ENCODE results near the gene SUN1.
A peak's percentile ranks its signal among the peaks of the same experiment; 100 is the strongest.
"Not testable (repeated sequence)": the region's sequence is repeated elsewhere in the genome, so short reads cannot be mapped to it uniquely, and the experiment has no call there.

SUN1 gene

DNA sequence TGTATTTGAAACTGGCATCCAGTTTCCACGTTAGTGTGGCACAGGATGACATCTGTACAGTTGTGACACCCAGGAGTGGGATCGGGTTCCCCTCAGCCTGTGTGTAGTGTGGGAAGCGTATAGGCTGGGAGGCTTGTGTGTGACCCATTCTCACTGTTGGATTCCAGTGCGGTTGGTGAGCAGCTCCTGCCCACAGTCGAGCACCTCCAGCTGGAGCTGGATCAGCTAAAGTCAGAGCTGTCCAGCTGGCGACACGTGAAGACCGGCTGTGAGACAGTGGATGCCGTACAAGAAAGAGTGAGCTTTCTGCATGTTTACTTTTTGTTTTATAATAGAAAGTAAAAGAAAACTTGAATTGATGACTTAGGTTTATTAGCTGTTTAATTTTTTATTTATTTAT, 25.4 kb downstream of the SUN1 start:
- DNase-seq (ENCODE audit: low read depth), result no peak

DNA sequence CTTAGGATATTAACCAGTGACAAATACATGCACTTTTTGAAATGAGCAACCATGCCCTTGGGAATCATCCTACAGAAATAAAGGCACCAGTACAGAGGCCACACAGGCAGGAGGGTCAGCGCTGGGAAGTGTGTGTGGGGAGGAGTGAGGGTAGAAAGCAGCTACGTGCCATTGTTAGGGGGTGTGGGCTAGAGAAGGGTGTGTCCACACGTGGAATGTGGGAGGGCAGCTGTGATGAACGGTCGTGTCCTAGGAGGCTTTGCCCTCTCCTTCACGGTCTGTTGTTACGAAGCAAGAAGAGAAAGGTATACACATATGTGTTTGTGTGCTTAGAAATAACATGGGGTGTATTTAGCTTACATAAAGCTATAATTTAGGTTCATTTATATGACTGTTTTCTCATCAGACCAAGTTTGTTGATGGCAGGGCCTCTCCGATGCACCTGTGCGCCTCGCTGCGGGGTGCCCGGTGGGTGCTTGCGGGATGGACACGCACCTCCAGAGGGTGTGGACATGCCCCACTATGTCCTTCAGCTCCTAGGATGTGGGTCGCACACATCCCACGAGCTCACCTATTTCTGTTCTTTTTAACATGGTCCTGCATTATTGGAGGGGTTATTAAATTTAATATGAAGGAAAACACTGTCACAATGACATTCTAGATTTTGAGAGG, 27.2 kb downstream of the SUN1 start:
- no peak for DNase-seq (ENCODE audit: low read depth)

DNA sequence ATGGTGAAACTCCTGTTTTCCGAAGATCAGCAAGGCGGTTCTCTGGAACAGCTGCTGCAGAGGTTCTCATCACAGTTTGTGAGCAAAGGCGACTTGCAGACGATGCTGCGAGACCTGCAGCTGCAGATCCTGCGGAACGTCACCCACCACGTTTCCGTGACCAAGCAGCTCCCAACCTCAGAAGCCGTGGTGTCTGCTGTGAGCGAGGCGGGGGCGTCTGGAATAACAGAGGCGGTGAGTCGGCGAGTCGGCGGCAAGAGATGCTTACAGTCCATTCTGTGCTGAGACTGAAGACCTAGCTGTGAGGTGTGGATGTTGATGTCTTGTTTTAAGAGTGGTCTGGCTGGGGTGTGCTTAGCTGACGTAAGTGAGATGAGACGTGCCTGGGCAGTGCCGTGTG, 27.9 kb downstream of the SUN1 start:
- no peak for DNase-seq (ENCODE audit: low read depth)

DNA sequence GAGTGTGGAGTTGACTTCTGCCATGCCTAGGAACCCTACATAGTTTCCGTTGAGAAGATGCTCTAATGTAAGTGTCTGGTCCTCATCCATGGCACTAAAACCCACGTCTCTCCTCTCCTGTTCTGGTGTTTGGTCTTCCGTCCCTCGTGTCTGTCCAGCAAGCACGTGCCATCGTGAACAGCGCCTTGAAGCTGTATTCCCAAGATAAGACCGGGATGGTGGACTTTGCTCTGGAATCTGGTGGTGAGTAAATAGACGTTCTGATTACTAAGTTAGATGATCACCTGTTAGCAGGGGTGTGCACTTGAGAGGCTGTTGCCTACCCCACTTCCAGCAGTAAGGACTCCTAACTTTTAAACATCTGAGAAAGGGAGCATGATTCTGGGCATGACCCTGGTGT, 28.9 kb downstream of the SUN1 start:
- no peak for DNase-seq (ENCODE audit: low read depth)

DNA sequence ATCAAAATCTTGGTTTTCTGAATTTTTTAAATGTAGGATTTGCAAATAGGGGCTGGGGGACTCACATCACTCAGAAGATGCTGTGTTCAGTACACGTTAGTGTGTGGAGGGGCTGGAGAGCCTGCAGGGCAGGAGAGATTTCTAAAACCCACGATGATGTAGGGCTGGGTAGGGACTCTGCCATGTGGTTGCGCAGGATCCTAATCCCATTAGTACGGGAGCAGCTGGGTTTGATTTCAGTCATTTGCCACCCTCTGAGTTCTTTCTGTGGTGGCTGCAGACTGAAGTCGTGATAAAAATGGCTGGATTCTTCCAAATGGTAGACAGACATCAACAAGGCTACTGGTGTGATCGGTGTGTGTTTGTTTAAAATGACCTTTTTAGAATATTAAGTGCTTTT, 29.9 kb downstream of the SUN1 start:
- no peak for DNase-seq (ENCODE audit: low read depth)

DNA sequence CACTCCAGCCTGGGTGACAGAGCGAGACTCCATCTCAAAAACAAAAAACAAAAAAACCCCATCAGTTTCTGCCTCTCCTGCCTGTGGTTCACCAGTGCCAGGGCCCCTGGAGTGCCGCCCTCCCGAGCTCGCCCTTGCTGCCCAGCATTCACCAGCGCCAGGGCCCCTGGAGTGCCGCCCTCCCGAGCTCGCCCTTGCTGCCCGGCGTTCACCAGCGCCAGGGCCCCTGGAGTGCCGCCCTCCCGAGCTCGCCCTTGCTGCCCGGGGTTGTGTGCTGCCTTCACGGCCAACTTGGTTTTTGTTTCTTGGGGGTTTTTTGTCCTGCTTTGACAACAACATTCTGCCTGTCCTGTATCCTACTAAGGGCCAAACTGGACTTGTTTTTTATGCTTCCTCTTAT, 30.8 kb downstream of the SUN1 start:
- DNase-seq (ENCODE audit: low read depth), result no peak

DNA sequence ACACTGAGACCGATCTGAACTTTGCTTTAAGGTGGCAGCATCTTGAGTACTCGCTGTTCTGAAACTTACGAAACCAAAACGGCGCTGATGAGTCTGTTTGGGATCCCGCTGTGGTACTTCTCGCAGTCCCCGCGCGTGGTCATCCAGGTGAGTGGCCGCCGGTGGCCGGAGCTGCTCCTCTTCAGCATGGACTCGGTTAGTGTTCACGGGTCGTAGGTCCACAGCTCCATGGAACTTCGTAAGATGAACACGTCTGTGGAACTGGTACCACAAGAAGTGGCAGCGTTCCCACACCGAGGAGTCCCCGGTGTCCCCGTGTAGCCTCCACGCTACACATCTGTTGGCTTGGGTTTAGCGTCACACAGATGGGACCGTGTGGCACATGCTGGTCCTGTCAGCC, 33.6 kb downstream of the SUN1 start:
- DNase-seq (ENCODE audit: low read depth), result no peak

DNA sequence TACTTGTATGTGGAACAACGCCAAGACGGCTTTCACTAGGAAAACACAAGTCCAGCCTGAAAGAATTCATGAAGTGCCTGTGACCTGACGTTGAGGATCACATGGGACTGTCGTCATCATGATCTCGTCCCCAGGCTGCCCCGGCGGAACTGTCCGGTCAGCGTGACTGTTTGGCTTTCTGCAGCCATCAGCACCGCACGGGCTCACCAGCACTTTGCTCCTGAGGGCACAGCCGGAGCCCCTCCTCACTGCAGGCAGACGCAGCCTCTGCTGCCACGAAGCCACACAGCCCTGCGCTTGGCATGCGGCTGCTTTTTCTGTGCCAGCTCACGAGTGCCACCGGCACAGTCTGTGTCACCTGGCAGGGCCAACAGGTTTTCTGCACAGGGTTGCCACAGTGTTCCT, 34.7 kb downstream of the SUN1 start:
- no peak for DNase-seq (ENCODE audit: low read depth)

DNA sequence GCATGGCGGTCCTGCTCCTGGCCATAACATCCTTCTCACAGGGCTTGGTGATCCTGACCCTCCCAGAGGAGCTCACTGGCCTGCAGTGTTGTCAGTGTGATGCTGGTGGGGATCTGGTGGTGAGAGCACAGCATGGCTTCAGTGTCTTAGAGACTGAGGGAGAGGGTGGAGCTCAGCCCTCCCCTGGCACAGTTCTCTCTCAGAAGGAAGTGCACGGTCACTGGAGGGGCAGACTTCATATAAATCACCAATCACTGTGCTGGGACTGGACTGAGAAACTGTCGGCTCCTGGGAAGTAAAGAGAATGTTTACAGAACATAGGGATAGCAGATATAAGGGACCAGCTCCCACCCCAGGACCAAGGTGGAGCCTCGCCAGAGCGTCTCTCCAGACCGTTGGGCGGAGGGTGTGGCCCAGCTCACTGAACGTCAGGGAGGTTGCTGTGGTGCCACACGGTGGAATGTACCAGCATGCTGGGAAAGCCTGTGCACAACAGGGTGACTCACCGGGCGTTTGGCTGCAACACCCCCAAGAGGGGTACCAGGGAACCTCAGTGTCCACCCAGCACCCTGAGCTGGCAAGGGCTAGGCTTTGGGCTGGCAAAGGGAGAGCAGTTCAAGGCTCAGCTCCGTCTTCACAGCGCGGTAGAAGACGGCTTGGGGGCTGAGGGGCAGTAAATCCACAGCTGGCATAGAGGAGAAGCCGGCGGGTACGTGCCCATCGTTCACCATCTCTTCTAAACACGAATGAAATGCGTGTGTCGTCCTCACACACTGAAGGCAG, 35.3 kb downstream of the SUN1 start:
- DNase-seq (ENCODE audit: low read depth), result no peak

DNA sequence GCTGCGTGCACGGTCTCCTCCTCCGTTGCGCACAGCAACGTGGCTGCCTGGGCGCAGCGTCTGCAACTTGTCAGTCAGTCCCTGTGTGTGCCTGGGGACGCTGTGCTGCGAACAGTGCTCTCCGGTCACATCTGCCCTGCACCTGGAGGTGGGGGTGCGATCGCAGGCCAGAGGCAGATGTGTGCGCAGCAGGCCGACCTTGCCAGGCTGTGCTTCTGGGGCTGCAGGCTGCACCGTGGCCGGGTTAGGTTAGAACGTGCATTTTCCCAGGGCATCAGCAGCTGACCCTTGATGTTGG, 35.9 kb downstream of the SUN1 start:
- no peak for DNase-seq (ENCODE audit: low read depth)

DNA sequence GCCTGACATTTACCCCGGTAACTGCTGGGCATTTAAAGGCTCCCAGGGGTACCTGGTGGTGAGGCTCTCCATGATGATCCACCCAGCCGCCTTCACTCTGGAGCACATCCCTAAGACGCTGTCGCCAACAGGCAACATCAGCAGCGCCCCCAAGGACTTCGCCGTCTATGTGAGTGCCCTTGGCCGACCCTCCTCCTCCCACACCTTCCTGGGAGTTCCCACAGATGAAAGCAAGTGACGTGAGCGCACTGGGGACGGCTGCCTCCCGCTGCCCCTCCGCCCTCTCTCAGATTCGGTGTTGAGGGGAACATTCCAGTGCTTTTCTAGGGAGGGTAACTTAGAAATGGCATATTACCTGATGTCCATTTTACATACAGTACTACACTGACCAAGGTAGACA, 37.1 kb downstream of the SUN1 start:
- no peak for DNase-seq (ENCODE audit: low read depth)

DNA sequence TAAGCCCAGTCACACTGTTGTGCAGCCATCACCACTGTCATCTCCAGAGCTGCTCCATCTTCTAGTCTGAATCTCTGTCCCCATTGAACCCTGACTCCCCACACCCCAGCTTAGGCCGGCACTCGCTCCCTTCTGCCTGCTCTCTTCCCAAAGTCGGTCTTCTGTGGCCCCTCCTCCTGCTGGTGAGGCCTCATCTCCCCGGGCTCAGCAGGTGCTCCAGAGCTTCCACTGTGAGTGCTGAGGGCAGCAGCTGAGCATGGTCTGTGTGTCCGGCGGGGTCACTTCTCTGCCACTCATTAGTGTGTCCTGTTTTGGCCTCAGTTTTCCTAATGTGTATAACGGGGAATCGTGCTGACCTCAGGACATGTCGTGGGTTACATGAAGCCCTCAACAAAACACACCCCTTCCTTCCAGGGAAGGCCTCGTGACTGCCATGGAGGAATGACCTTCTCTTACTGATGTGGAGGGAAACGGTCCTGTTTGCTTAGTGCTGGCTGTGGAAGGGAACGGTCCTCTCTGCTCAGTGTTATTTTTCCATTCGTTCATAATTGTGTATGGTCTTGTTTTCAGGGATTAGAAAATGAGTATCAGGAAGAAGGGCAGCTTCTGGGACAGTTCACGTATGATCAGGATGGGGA, 39.7 kb downstream of the SUN1 start:
- DNase-seq (ENCODE audit: low read depth), result no peak

DNA sequence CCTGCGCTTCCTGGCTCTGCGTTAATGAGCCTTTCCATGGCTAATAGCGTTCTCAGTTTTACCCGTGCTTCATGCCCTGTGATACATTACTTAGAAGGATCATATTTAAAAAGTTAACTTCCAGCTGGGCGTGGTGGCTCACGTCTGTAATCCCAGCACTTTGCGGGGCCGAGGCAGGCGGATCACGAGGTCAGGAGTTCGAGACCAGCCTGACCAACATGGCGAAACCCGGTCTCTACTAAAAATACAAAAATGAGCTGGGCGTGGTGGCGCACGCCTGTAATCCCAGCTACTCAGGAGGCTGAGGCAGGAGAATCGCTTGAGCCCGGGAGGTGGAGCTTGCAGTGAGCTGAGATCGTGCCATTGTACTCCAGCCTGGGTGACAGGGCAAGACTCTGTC, 40.4 kb downstream of the SUN1 start:
- DNase-seq (ENCODE audit: low read depth), result not testable (repeated sequence)

DNA sequence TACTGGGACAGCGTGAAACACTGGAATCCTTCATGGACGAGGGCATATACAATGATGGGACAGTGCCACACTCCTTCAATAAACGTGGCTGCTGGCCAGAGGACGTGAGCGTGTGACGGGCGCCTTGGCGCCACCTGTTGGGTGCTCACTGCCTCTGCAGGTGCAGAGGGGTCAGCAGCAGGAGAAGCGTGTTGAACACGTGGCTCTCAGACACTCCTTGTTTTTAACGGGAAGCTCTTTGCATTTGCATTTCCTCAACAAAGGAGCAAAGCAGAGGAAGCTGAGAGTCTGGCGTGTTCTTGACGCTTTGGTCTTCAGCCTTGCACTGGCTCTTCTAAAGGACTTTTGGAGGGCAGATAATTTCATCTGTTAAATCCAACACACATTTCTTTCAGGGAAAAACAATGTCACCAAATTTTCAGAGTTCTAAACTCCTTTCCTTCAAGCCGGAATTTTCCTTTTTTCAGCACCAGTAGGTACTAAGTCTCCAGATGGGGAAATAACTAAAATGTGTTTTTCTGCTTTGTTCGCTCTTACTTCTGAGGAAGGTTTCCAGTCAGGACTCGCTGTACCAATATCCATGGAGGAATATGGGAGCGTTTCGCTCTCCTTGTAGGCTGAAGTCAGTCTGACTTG, 41.2 kb downstream of the SUN1 start:
- peak; percentile 7 for DNase-seq (ENCODE audit: low read depth)

DNA sequence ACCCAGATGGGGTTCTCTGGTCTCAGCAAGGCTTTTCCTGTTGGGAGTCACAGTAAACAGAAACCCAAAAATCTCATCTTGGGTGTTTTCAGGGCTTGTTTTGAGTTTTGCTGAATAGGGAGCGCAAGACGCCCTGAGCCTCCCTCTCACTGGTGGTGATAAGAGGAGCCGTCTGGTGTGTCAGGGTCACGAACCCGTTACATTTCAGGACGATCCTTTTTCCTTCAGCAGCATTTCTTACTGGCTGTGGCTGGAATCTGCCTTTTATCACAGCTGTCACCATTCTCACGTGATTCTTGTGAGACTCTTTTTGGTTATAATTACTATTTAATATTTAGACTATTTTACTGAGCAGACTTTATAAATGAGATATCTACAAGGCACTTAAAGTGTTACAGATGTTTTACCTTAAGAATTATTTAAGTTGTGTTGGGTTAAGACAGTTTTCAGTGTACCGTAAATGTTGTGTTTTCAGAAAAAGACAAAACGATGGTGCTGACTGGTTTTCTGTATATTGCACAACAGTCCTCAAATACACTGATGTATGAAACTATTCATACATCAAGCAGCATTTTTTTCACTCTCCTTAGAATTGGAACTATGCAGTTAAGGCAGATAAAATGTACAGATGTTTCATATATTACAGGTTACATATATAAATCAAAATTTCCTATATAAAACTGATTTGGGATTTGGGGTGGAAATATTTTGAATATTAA, 41.9 kb downstream of the SUN1 start:
- DNase-seq (ENCODE audit: low read depth), result no peak

DNA sequence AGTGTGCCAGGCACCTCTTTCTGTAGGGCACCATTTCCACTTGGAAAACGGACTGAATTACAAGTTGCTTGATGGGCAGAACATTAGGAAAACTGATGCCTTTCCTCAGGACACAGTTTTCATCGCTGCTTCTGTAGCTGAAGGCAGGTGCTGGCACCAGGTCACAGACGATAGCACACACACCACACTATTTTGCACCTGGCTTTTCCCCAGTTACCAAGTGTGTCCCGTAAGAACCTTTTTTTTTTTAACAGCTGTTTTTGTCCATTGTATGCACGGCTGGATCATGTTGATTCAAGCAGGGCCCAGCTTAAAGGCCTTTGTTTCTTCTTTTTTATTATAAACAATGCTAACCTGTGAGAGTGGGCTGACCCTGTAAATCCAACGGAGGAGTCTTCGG, 42.8 kb downstream of the SUN1 start:
- no peak for DNase-seq (ENCODE audit: low read depth)

DNA sequence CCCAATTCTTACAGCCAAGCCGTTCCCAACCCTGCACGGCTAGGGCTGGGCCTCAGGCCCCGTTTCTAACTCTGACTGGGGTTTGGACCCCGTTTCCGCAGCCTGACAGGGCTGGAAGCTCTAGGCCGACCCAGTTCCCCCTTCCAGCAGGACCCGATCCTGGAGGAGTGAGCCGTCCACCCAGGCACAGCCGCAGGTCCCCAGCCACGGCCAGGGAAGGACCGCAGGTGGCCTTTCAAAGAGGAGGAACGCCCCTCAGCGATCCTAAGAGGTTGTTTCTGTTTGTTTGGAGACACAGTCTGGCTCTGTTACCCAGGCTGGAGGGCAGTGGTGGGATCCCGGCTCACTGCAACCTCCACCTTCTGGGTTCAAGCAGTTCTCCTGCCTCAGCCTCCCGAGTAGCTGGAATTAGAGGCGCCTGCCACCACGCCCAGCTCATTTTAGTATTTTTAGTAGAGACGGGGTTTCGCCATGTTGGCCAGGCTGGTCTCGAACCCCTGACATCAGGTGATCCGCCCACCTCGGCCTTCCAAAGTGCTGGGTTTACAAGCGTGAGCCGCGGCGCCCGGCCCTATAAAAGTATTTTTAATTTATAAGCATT, 43.3 kb downstream of the SUN1 start:
- no peak for DNase-seq (ENCODE audit: low read depth)

DNA sequence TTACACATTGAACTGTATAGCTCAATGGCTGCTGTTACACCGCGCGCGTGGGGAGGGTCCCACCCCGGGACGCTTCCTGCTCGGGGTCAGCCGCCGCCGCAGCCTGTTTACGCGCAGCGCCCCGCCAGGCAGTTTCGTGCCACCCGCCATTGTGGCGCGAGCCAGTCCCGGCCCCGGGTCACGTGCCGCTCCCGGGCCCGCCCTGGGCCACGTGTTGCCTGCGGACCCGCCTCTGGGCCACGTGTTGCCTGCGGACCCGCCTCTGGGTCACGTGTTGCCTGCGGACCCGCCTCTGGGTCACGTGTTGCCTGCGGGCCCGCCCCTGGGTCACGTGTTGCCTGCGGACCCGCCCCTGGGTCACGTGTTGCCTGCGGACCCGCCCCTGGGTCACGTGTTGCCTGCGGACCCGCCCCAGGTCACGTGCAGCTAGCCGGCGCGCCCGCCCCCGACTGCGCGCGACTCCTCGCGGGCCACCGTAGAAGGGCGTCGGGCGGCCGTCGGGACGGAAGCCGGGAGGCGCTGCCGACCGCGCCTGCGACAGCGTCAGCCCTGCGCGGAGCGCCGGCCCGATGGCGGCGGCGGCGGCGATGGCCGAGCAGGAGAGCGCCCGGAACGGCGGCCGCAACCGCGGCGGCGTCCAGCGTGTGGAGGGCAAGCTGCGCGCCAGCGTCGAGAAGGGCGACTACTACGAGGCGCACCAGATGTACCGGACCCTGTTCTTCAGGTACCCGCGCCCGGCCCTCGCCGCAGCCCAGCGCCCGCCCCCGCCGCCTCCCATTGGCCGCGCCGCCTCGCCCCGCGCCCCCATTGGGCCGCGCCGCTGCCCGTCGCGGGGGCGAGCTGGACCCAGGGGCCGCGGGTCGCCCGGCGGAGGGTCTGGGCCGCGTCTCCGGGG, 44.0 kb downstream of the SUN1 start, which contains the start of gene GET4:
Gene GET4 (plus strand): TSS at position 478 of the 895 bp plus-strand sequence. CDS start 92 bp downstream, at position 570.
- DNase-seq (ENCODE audit: low read depth), result peak; percentile 5

DNA sequence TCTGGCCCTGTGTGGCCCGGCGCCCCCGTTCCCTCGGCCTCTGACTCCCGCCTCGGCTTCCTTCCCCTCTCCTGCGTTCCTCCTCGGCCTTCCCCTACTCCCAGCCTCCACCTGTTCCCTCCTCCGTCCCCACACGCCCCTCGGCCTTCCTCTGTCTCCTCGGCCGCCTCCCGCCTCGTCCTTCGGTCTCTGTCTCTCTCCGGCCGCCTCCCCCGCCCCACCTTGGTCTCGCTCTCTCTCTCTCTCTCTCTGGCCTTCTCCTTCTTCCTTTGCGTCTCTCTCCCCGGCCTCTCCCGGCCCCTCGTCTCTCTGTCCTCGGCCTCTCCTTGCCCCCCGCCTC, 44.7 kb downstream of the SUN1 start:
- DNase-seq (ENCODE audit: low read depth), result no peak

DNA sequence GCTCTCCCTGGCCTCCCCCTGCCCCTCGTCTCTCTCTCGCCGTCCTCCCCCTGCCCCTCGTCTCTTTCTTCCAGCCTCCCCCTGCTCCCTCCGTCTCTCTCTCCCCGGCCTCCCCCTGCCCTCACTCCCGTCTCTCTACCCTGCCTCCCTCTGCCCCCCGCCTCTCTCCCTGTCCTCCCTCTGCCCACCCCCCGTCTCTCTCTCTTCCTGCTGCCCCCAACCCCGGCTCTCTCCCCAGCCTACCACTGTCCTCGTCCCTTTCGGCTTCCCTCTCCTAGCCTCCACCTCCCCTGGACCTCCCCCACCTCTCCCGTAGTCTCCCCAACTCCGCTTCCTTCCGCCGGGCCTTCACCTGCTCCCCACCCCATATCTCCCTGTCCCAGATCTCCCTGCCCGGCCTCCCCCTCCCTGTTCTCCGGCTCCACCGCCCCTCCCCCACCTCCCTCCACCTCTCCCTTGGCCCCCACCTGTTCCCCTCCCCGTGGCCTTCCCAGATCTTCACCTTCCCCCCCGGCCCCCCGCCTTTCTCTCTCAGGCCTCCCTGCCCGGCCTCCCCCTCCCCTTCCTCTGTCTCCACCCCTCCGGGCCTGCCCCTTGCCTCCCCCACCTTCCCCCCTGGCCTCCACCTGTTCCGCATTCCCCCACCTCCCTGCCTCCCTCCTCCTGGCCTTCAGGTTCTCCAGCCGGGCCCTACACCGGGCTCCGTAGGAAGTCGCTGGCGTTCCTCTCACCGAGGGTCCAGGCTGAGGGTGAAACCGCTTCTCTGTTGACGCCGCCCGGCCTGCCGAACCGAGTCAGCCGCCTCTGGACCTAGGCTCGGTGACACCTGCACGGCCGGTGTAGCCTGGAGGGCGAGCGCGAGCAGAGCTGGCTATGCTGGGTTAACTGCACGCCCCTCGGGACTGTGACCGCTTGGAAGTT, 45.3 kb downstream of the SUN1 start:
- no peak for DNase-seq (ENCODE audit: low read depth)
